ENCODE results near the gene FHL5. TPM values are rescaled to one million over a fixed set of nuclear protein-coding genes. Genes with fewer than 3 reads are reported as not detected.
"Not testable (repeated sequence)": the region's sequence is repeated elsewhere in the genome, so short reads cannot be mapped to it uniquely, and the experiment has no call there.

FHL5 gene
- total and polyA plus RNA-seq, 7 donors: 2.4 to 17.2 (median 7.1) TPM

DNA sequence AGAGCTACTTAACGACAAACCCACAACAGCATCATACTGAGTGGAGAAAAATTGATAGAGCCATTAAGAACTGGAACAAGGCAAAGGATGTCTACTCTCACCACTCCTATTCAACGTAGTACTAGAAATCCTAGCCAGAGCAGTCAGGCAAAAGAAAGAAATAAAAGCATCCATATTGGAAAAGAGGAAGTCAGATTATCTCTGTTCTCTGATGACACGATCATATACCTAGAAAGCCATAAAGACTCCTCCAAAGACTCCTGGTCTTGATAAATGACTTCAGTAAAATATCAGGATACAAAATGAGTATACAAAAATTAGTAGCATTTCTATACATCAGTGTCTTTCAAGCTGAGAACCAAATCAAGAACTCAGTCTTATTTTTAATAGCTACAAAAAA, 17.0 kb upstream of the FHL5 start:
- peaks cover 16 to 100% of the 10 kb centered on the region in 2 donors for H3K36me3 ChIP-seq (ENCODE audit: insufficient read depth in 1 of 2, low read depth in 1 of 2)
- H3K27ac ChIP-seq: no peak overlapping the region
- WGBS, 3 donors: 97 to 99% (median 98%) methylated on average over 3 of the region's 3 CpGs
- H3K9me3 ChIP-seq: no peaks in the 10 kb centered on the region
- intact Hi-C loops (cut with DNase I): no loop called here
- no peaks in the 10 kb centered on the region for H3K27me3 ChIP-seq (ENCODE audit: insufficient read depth in 3 of 3, low read length in 2 of 3)
- DNase-seq (no peak), ATAC-seq (no peak)
- no peaks in the 10 kb centered on the region for H3K4me1 ChIP-seq
- H3K4me3 ChIP-seq: no peak overlapping the region
- TF ChIP-seq CTCF (IDR thresholded peaks at IDR 0.05): no peak

DNA sequence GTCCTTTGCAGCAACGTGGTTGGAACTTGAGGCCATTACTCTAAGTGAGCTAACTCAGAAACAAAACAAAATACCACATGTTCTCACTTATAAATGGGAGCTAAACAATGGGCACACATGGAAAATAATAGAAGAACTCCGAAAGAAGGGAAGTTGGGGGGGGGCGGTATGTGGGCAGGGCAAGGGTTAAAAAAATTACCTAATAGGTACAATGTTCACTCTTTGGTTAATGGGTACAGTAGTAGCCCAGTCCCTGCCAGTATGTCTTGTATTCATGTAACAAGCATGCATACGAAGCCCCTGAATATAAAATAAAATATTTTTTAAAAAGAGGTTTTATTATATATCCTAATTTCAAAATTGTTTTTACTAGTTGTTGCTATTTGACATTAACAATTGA, 15.3 kb upstream of the FHL5 start:
- DNase-seq (no peak), ATAC-seq (no peak)
- WGBS, 3 donors: 87 to 91% (median 90%) methylated on average over 4 of the region's 4 CpGs
- Histone ChIP-seq H3K27ac (no peak overlapping the region), H3K9me3 (no peaks in the 10 kb centered on the region), H3K4me3 (no peak overlapping the region), H3K36me3 (ENCODE audit: insufficient read depth in 1 of 2, low read depth in 1 of 2) (peaks cover 15 to 100% of the 10 kb centered on the region in 2 donors), H3K4me1 (no peaks in the 10 kb centered on the region), H3K27me3 (ENCODE audit: insufficient read depth in 3 of 3, low read length in 2 of 3) (no peaks in the 10 kb centered on the region)
- intact Hi-C loops (cut with DNase I): no loop called here
- TF ChIP-seq CTCF (IDR thresholded peaks at IDR 0.05): no peak

- no peaks in the 10 kb centered on the region for H3K9me3 ChIP-seq
- ATAC-seq: no peak
- DNase-seq: no peak
- 95 to 98% (median 96%) methylated on average over 4 of the region's 4 CpGs for WGBS, 3 donors
- no peak overlapping the region for H3K4me3 ChIP-seq
- H3K27me3 ChIP-seq (ENCODE audit: insufficient read depth in 3 of 3, low read length in 2 of 3): no peaks in the 10 kb centered on the region
- intact Hi-C loops (cut with DNase I): no loop called here
- H3K4me1 ChIP-seq: no peaks in the 10 kb centered on the region
- H3K36me3 ChIP-seq (ENCODE audit: insufficient read depth in 1 of 2, low read depth in 1 of 2): peaks cover 8 to 66% of the 10 kb centered on the region in 2 donors
- TF ChIP-seq CTCF (IDR thresholded peaks at IDR 0.05): no peak
- no peak overlapping the region for H3K27ac ChIP-seq
Observed at GRCh38 chr6:96554558-96554957, 8.4 kb upstream of the FHL5 start.

DNA sequence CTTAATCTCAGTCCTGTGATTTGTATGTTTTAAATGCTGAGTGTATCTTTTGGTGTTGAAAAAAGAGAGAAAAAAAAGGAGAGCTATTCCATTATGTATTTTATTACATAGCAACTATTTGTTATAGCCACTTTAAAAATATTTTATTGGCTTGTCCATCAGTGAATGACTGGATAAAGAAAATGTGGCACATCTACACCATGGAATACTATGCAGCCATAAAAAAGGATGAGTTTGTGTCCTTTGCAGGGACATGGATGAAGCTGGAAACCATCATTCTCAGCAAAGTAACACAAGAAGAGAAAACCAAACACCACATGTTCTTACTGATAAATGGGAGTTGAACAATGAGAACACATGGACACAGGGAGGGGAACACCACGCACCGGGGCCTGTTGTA, 3.2 kb upstream of the FHL5 start:
- WGBS, 3 donors: 89 to 96% (median 95%) methylated on average over 2 of the region's 2 CpGs
- intact Hi-C loops (cut with DNase I): loop anchor here in 1 of 2 donors (5.0 kb wide), 1 partner anchor 37 kb away; the partner anchor contains the start of gene UFL1

GRCh38 chr6:96563853-96564252, 925 bp downstream of the FHL5 start:
- intact Hi-C loops (cut with DNase I): no loop called here
- Histone ChIP-seq H3K27ac (no peak overlapping the region), H3K4me1 (no peaks in the 10 kb centered on the region), H3K27me3 (ENCODE audit: insufficient read depth in 3 of 3, low read length in 2 of 3) (no peaks in the 10 kb centered on the region), H3K4me3 (peak overlapping the region; percentile 33), H3K36me3 (ENCODE audit: insufficient read depth in 1 of 2, low read depth in 1 of 2) (no peaks in the 10 kb centered on the region), H3K9me3 (no peaks in the 10 kb centered on the region)
- ATAC-seq (no peak), DNase-seq (no peak)
- no peak for TF ChIP-seq CTCF (IDR thresholded peaks at IDR 0.05)

More for the DNA sequence above, 3.2 kb upstream of the FHL5 start:
- H3K4me3 ChIP-seq; DNase-seq; H3K4me1 ChIP-seq; H3K27me3 ChIP-seq (ENCODE audit: insufficient read depth in 3 of 3, low read length in 2 of 3); H3K27ac ChIP-seq; H3K9me3 ChIP-seq; ATAC-seq: not testable (repeated sequence)
- H3K36me3 ChIP-seq (ENCODE audit: insufficient read depth in 1 of 2, low read depth in 1 of 2): peaks cover 0 to 14% of the 10 kb centered on the region in 2 donors

Data from psoas muscle (tissue), 8 donors.